H9 (cell line): Measurements from ENCODE around the gene PPP1R14C. TPM values are rescaled to one million over a fixed set of nuclear protein-coding genes. Genes with fewer than 3 reads are reported as not detected.

ENCODE experiments used
- DNase-seq: peaks from one replicate; pipeline ENCODE4 v3.0.0-alpha.2; 2017
- H2AFZ ChIP-seq: one replicate; pipeline ENCODE4 v1.6.1; 2013; ENCODE audit warnings: mild to moderate bottlenecking, low read length, control low read depth, moderate library complexity
- H2AK5ac ChIP-seq: 2 replicates; pipeline ENCODE4 v1.6.1; 2013; ENCODE audit warnings: low read length, control low read depth, mixed read lengths; ENCODE audit not compliant: insufficient read length
- H2BK120ac ChIP-seq: one replicate; pipeline ENCODE4 v1.6.1; 2013; ENCODE audit warnings: low read depth, mild to moderate bottlenecking, low read length, control low read depth, inconsistent platforms; ENCODE audit not compliant: poor library complexity, severe bottlenecking
- H2BK12ac ChIP-seq: 2 replicates; pipeline ENCODE4 v1.6.1; 2013; ENCODE audit warnings: low read length, control low read depth, mixed read lengths, low read depth; ENCODE audit not compliant: insufficient read length
- H2BK15ac ChIP-seq: 2 replicates; pipeline ENCODE4 v1.6.1; 2013; ENCODE audit warnings: low read depth, low read length, control low read depth
- H2BK20ac ChIP-seq: one replicate; pipeline ENCODE4 v1.6.1; 2013; ENCODE audit warnings: low read depth, mild to moderate bottlenecking, low read length, control low read depth, inconsistent platforms; ENCODE audit not compliant: poor library complexity, severe bottlenecking
- H2BK5ac ChIP-seq: 2 replicates; pipeline ENCODE4 v1.6.1; 2013; ENCODE audit warnings: low read length, control low read depth, mixed read lengths; ENCODE audit not compliant: insufficient read length
- H3K14ac ChIP-seq: 2 replicates; pipeline ENCODE4 v1.6.1; 2013; ENCODE audit warnings: low read length, control low read depth; ENCODE audit not compliant: insufficient read depth
- H3K18ac ChIP-seq: 2 replicates; pipeline ENCODE4 v1.6.1; 2013; ENCODE audit warnings: low read depth, mild to moderate bottlenecking, mixed read lengths, low read length, control low read depth; ENCODE audit not compliant: insufficient read length
- H3K23ac ChIP-seq: 2 replicates; pipeline ENCODE4 v1.6.1; 2013; ENCODE audit warnings: low read length, control low read depth, mixed read lengths, low read depth; ENCODE audit not compliant: insufficient read length
- H3K23me2 ChIP-seq: 2 replicates; pipeline ENCODE4 v1.6.1; 2013; ENCODE audit warnings: low read depth, mild to moderate bottlenecking, mixed read lengths, low read length, control low read depth; ENCODE audit not compliant: insufficient read length, poor library complexity, severe bottlenecking
- H3K27ac ChIP-seq: 2 replicates; pipeline ENCODE4 v1.5.1; 2013; ENCODE audit warnings: low read length, control low read depth, mixed read lengths, low read depth; ENCODE audit not compliant: insufficient read length
- H3K27me3 ChIP-seq: 2 replicates; pipeline ENCODE4 v1.6.1; 2013; ENCODE audit warnings: low read length, control low read depth, inconsistent platforms; ENCODE audit not compliant: insufficient read depth
- H3K4ac ChIP-seq: 2 replicates; pipeline ENCODE4 v1.6.1; 2013; ENCODE audit warnings: low read depth, mild to moderate bottlenecking, control low read depth, inconsistent platforms, low read length, moderate library complexity
- H3K4me1 ChIP-seq: 2 replicates; pipeline ENCODE4 v1.6.1; 2013; ENCODE audit warnings: low read length, control low read depth, inconsistent platforms; ENCODE audit not compliant: insufficient read depth
- H3K4me2 ChIP-seq: 2 replicates; pipeline ENCODE4 v1.6.1; 2013; ENCODE audit warnings: low read length, control low read depth, mixed read lengths; ENCODE audit not compliant: insufficient read length, insufficient read depth
- H3K56ac ChIP-seq: 2 replicates; pipeline ENCODE4 v1.6.1; 2013; ENCODE audit warnings: low read depth, mild to moderate bottlenecking, mixed read lengths, low read length, control low read depth; ENCODE audit not compliant: insufficient read length
- H3K79me1 ChIP-seq: 2 replicates; pipeline ENCODE4 v1.6.1; 2013; ENCODE audit warnings: low read depth, mild to moderate bottlenecking, moderate library complexity, low read length, control low read depth, inconsistent platforms; ENCODE audit not compliant: insufficient read depth, poor library complexity, severe bottlenecking
- H3K79me2 ChIP-seq: 2 replicates; pipeline ENCODE4 v1.6.1; 2013; ENCODE audit warnings: low read length, control low read depth, inconsistent platforms; ENCODE audit not compliant: insufficient read depth
- H3K9ac ChIP-seq: 2 replicates; pipeline ENCODE4 v1.6.1; 2013; ENCODE audit warnings: low read length, control low read depth, mixed read lengths; ENCODE audit not compliant: insufficient read length; ENCODE audit errors: extremely low read depth
- H3K9me3 ChIP-seq: one replicate; pipeline ENCODE4 v1.6.1; 2013; ENCODE audit warnings: low read depth, low read length, inconsistent platforms; ENCODE audit not compliant: control insufficient read depth
- H3T11ph ChIP-seq: one replicate; pipeline ENCODE4 v1.6.1; 2013; ENCODE audit warnings: mild to moderate bottlenecking, low read length, control low read depth, inconsistent platforms
- H4K20me1 ChIP-seq: one replicate; pipeline ENCODE4 v1.6.1; 2013; ENCODE audit not compliant: control insufficient read depth, insufficient read length, insufficient read depth
- H4K5ac ChIP-seq: 2 replicates; pipeline ENCODE4 v1.6.1; 2013; ENCODE audit warnings: low read depth, mild to moderate bottlenecking, mixed read lengths, low read length, control low read depth; ENCODE audit not compliant: insufficient read length
- H4K8ac ChIP-seq: replicated peaks from 2 replicates; pipeline ENCODE4 v1.6.1; 2013; ENCODE audit warnings: low read length, control low read depth, mixed read lengths, low read depth; ENCODE audit not compliant: insufficient read length
- H4K91ac ChIP-seq: 2 replicates; pipeline ENCODE4 v1.6.1; 2013; ENCODE audit warnings: low read depth, mild to moderate bottlenecking, moderate library complexity, mixed read lengths, low read length, control low read depth; ENCODE audit not compliant: insufficient read length
- H3K27ac Mint-ChIP-seq, 3 experiments: 2 replicates in 2 of 3; 3 replicates in 1 of 3; pipeline ENCODE4 v1.8.0; 2020 to 2021; ENCODE audit warnings: mixed read lengths in 3 of 3, mild to moderate bottlenecking in 1 of 3, moderate library complexity in 1 of 3
- H3K27me3 Mint-ChIP-seq: 2 replicates; pipeline ENCODE4 v1.8.0; 2021; ENCODE audit warnings: low read depth, mild to moderate bottlenecking, moderate library complexity, mixed read lengths
- H3K36me3 Mint-ChIP-seq, 3 experiments: 2 replicates in 2 of 3; 3 replicates in 1 of 3; pipeline ENCODE4 v1.8.0; 2020 to 2021; ENCODE audit warnings: low read depth in 3 of 3, mixed read lengths in 3 of 3; ENCODE audit not compliant: insufficient read depth in 1 of 3
- H3K4me1 Mint-ChIP-seq, 2 experiments: 2 replicates each; pipeline ENCODE4 v1.8.0; 2020; ENCODE audit warnings: mixed read lengths in 2 of 2
- H3K4me3 Mint-ChIP-seq, 2 experiments: 2 replicates in 1 of 2; 3 replicates in 1 of 2; pipeline ENCODE4 v1.8.0; 2020 to 2021; ENCODE audit warnings: mild to moderate bottlenecking in 2 of 2, mixed read lengths in 2 of 2, moderate library complexity in 1 of 2
- H3K9me3 Mint-ChIP-seq, 2 experiments: 2 replicates in 1 of 2; 3 replicates in 1 of 2; pipeline ENCODE4 v1.8.0; 2020; ENCODE audit warnings: mild to moderate bottlenecking in 2 of 2, mixed read lengths in 2 of 2, moderate library complexity in 1 of 2
- CTCF ChIP-seq: fragments of 200-600 bp; sonication (generic); conservative IDR thresholded peaks from 3 replicates; pipeline ENCODE4 v1.8.0; 2021; ENCODE audit warnings: antibody characterized with exemption, mild to moderate bottlenecking
- WGBS: extraction: QIAGEN DNeasy Blood & Tissue Kit; methylation state at CpG from one replicate; pipeline ENCODE4 v1.1.7; 2013; ENCODE audit warnings: missing lambda C conversion rate, low lambda C conversion rate, mixed read lengths; ENCODE audit not compliant: insufficient read length; ENCODE audit errors: extremely low coverage; 5-methylcytosine and 5-hydroxymethylcytosine counted together
- total RNA-seq: library from RNA; stranded (reverse); gene quantifications from 2 replicates; pipeline ENCODE4 v1.2.1, GENCODE V29; 2021

The PPP1R14C gene
- total RNA-seq, 1 experiment from 2014 or later = 0.37 TPM

GRCh38 chr6:150176152-150176551 is 33.3 kb downstream of the PPP1R14C start:
- H2AFZ ChIP-seq = no peak overlapping the region
- no peak overlapping the region for H3K56ac ChIP-seq
- no CpG with 5 or more reads among the region's 8 CpGs for WGBS
- H3K36me3 Mint-ChIP-seq = no peaks in the 10 kb centered on the region
- H3K27ac Mint-ChIP-seq = no peak overlapping the region; a peak in 1 of 7 replicates
- no peaks in the 10 kb centered on the region for H3K4me1 Mint-ChIP-seq
- no peak overlapping the region for H4K5ac ChIP-seq
- no peak overlapping the region for H3K4me2 ChIP-seq
- H3K23ac ChIP-seq = no peak overlapping the region
- no peaks in the 10 kb centered on the region for H4K20me1 ChIP-seq
- H3K27ac ChIP-seq = no peak overlapping the region
- H3K23me2 ChIP-seq = no peaks in the 10 kb centered on the region
- no peak for TF ChIP-seq CTCF
- H3K79me1 ChIP-seq = no peaks in the 10 kb centered on the region
- no peaks in the 10 kb centered on the region for H3K9me3 Mint-ChIP-seq
- H3T11ph ChIP-seq = no peak overlapping the region
- no peaks in the 10 kb centered on the region for H3K4me1 ChIP-seq
- H2BK15ac ChIP-seq = no peak overlapping the region
- no peak overlapping the region for H2BK120ac ChIP-seq
- no peak overlapping the region for H2BK20ac ChIP-seq
- no peak overlapping the region for H3K18ac ChIP-seq
- H3K27me3 ChIP-seq = no peaks in the 10 kb centered on the region; the same call in 1 of the 2 replicates
- H3K14ac ChIP-seq = no peak overlapping the region
- H3K9me3 ChIP-seq = no peaks in the 10 kb centered on the region
- no peak overlapping the region for H3K4me3 Mint-ChIP-seq
- no peak overlapping the region for H3K9ac ChIP-seq
- H2BK5ac ChIP-seq = no peak overlapping the region
- DNase-seq = no peak
- no peaks in the 10 kb centered on the region for H3K79me2 ChIP-seq
- no peak overlapping the region for H2AK5ac ChIP-seq
- no peak overlapping the region for H3K4ac ChIP-seq
- H2BK12ac ChIP-seq = no peak overlapping the region
- H4K8ac ChIP-seq = no peak overlapping the region
- H4K91ac ChIP-seq = no peak overlapping the region
- H3K27me3 Mint-ChIP-seq = no peaks in the 10 kb centered on the region; the same call in none of the 2 replicates
